Measurements from ENCODE around the gene TRIM63.
A peak's percentile ranks its signal among the peaks of the same experiment; 100 is the strongest.

GRCh38 chr1:26094076-26094669 is 26.7 kb upstream of the TRIM63 start:
- peak in 1 of 3 donors; percentile 73 for TF ChIP-seq POLR2A (IDR thresholded peaks at IDR 0.05)
- peak in 1 of 7 experiments; percentile 4 for TF ChIP-seq CTCF (IDR thresholded peaks at IDR 0.05)

Measured in body of pancreas (tissue), 4 donors.